Measurements from ENCODE around the gene PDCD7. TPM values are rescaled to one million over a fixed set of nuclear protein-coding genes. Genes with fewer than 3 reads are reported as not detected.
"Not testable (repeated sequence)": the region's sequence is repeated elsewhere in the genome, so short reads cannot be mapped to it uniquely, and the experiment has no call there.

PDCD7 gene
- total RNA-seq, 2 donors from 2014 or later, result 18.5 to 26.7 TPM

GRCh38 chr15:65147902-65148301, 14.3 kb upstream of the PDCD7 start:
- TF ChIP-seq, protein P1, sequence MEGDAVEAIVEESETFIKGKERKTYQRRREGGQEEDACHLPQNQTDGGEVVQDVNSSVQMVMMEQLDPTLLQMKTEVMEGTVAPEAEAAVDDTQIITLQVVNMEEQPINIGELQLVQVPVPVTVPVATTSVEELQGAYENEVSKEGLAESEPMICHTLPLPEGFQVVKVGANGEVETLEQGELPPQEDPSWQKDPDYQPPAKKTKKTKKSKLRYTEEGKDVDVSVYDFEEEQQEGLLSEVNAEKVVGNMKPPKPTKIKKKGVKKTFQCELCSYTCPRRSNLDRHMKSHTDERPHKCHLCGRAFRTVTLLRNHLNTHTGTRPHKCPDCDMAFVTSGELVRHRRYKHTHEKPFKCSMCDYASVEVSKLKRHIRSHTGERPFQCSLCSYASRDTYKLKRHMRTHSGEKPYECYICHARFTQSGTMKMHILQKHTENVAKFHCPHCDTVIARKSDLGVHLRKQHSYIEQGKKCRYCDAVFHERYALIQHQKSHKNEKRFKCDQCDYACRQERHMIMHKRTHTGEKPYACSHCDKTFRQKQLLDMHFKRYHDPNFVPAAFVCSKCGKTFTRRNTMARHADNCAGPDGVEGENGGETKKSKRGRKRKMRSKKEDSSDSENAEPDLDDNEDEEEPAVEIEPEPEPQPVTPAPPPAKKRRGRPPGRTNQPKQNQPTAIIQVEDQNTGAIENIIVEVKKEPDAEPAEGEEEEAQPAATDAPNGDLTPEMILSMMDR (IDR thresholded peaks at IDR 0.05), result no peak
- peaks cover 9% of the 10 kb centered on the region for H3K36me3 ChIP-seq
- ATAC-seq (ENCODE audit: insufficient number of reproducible peaks, low FRiP score, low read depth), result no peak
- no peaks in the 10 kb centered on the region for H3K4me1 ChIP-seq (ENCODE audit: control insufficient read depth in 1 of 2, low read depth in 2 of 2)
- no peaks in the 10 kb centered on the region for H3K9me3 ChIP-seq
- no peaks in the 10 kb centered on the region for H3K27me3 ChIP-seq (replicated peaks; ENCODE audit: insufficient read depth)
- no peak overlapping the region for H3K27ac ChIP-seq
- DNase-seq (ENCODE audit: low spot score), result no peak
- H3K4me3 ChIP-seq, result no peak overlapping the region

DNA sequence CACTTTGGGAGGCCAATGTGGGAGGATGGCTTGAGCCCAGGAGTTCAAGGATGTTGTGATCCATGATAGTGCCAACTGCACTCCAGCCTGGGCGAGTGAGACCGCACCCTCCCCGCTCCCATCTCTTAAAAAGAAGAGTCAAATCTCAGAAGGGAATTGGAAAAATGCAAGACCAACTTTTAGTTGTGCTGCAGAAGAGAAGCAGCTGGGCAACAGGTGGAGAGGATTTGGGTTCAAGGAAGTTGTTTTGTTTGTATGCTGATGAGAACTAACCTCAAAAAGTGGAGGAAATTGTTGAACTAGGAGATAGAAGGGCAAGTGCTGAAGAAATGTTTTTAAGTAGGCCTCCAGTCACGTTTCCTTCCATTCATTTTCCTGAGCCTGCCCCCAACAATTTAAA, 12.8 kb upstream of the PDCD7 start:
- Histone ChIP-seq H3K4me3 (no peak overlapping the region), H3K9me3 (no peaks in the 10 kb centered on the region)
- TF ChIP-seq, protein P1 (IDR thresholded peaks at IDR 0.05), result no peak

DNA sequence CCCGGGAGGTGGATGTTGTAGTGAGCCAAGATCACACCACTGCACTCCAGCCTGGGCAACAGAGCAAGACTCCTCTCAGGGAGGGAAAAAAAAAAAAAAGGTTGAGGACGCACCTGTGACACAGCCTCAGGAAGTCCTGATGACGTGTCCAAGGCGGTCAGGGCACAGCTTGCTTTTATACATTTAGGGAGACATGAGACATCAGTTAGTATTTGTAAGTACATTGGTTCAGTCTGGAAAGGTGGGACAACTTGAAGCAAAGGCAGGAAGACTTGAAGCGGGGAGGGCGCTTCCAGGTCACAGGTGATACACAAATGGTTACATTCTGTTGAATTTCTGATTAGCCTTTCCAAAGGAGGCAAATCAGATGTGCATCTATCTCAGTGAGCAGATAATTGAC, 5.0 kb upstream of the PDCD7 start:
- H3K4me1 ChIP-seq (ENCODE audit: control insufficient read depth in 1 of 2, low read depth in 2 of 2); H3K4me3 ChIP-seq; H3K36me3 ChIP-seq; H3K27ac ChIP-seq; DNase-seq (ENCODE audit: low spot score); ATAC-seq (ENCODE audit: insufficient number of reproducible peaks, low FRiP score, low read depth); H3K9me3 ChIP-seq; H3K27me3 ChIP-seq (replicated peaks; ENCODE audit: insufficient read depth): not testable (repeated sequence)

More for the DNA sequence above, 12.8 kb upstream of the PDCD7 start:
- DNase-seq (ENCODE audit: low spot score) (no peak), ATAC-seq (ENCODE audit: insufficient number of reproducible peaks, low FRiP score, low read depth) (no peak)
- H3K4me1 ChIP-seq (ENCODE audit: control insufficient read depth in 1 of 2, low read depth in 2 of 2), result no peaks in the 10 kb centered on the region
- H3K27me3 ChIP-seq (replicated peaks; ENCODE audit: insufficient read depth), result no peaks in the 10 kb centered on the region
- peaks cover 3% of the 10 kb centered on the region for H3K36me3 ChIP-seq
- H3K27ac ChIP-seq, result no peak overlapping the region

- not testable (repeated sequence) for H3K27ac ChIP-seq; H3K4me1 ChIP-seq (ENCODE audit: control insufficient read depth in 1 of 2, low read depth in 2 of 2); H3K27me3 ChIP-seq (replicated peaks; ENCODE audit: insufficient read depth); DNase-seq (ENCODE audit: low spot score); H3K4me3 ChIP-seq; H3K9me3 ChIP-seq; ATAC-seq (ENCODE audit: insufficient number of reproducible peaks, low FRiP score, low read depth); H3K36me3 ChIP-seq
Measured at GRCh38 chr15:65137893-65138292, 4.3 kb upstream of the PDCD7 start.

GRCh38 chr15:65137089-65137488, 3.5 kb upstream of the PDCD7 start:
- H3K36me3 ChIP-seq; ATAC-seq (ENCODE audit: insufficient number of reproducible peaks, low FRiP score, low read depth); DNase-seq (ENCODE audit: low spot score); H3K27ac ChIP-seq; H3K9me3 ChIP-seq; H3K4me3 ChIP-seq; H3K27me3 ChIP-seq (replicated peaks; ENCODE audit: insufficient read depth): not testable (repeated sequence)
- H3K4me1 ChIP-seq (ENCODE audit: control insufficient read depth in 1 of 2, low read depth in 2 of 2), result peaks cover 9 to 13% of the 10 kb centered on the region in 2 donors

DNA sequence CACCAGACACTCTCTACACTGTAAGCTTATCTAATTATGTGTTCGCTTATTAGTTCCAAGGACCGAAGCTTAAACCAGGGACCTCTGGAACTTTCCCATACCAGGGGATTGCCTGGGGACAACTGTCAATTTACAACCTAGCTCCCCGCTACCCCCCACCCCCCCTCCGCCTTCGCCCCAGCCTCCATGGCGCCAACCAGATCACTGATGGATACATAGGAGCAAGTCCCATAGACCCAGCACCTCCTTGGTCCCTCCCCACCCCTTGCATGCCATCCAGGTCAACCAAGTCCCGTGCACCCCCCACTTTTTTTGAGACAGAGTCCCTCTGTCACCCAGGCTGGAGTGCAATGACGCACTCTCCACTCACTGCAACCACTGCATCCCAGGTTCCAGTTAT, 930 bp upstream of the PDCD7 start:
- Histone ChIP-seq H3K36me3 (peaks cover 8% of the 10 kb centered on the region), H3K27ac (no peak overlapping the region), H3K4me3 (no peak overlapping the region), H3K4me1 (ENCODE audit: control insufficient read depth in 1 of 2, low read depth in 2 of 2) (peaks cover 13 to 22% of the 10 kb centered on the region in 2 donors), H3K9me3 (no peaks in the 10 kb centered on the region), H3K27me3 (replicated peaks; ENCODE audit: insufficient read depth) (no peaks in the 10 kb centered on the region)
- TF ChIP-seq, protein P1 (IDR thresholded peaks at IDR 0.05), result no peak
- DNase-seq (ENCODE audit: low spot score) (no peak), ATAC-seq (ENCODE audit: insufficient number of reproducible peaks, low FRiP score, low read depth) (no peak)

GRCh38 chr15:65132878-65133547, 595 bp downstream of the PDCD7 start:
- DNase-seq (ENCODE audit: low spot score), result no peak
- ATAC-seq (ENCODE audit: insufficient number of reproducible peaks, low FRiP score, low read depth), result no peak
- TF ChIP-seq, protein P1 (IDR thresholded peaks at IDR 0.05), result no peak

More at GRCh38 chr15:65132878-65133547, 595 bp downstream of the PDCD7 start:
- Histone ChIP-seq H3K27ac (peak overlapping the region; percentile 62 to 89), H3K36me3 (peaks cover 23% of the 10 kb centered on the region), H3K4me3 (peak overlapping the region; percentile 92), H3K9me3 (no peaks in the 10 kb centered on the region), H3K27me3 (replicated peaks; ENCODE audit: insufficient read depth) (no peaks in the 10 kb centered on the region), H3K4me1 (ENCODE audit: control insufficient read depth in 1 of 2, low read depth in 2 of 2) (peaks cover 13 to 22% of the 10 kb centered on the region in 2 donors)

Measured in thoracic aorta (tissue), 2 donors.